Retinal pigment epithelial cell (primary cell): ENCODE results near the gene AUNIP.
A peak's percentile ranks its signal among the peaks of the same experiment; 100 is the strongest.

Experiments used
- DNase-seq: peaks from one replicate; pipeline ENCODE4 v3.0.0-alpha.2; 2010; ENCODE audit warnings: low read depth
- H3K4me3 ChIP-seq: 2 replicates; pipeline ENCODE4 v1.5.1; 2011; ENCODE audit warnings: mild to moderate bottlenecking, low read length, control low read depth, moderate library complexity
- TF ChIP-seq, protein P1 (sequence below): conservative IDR thresholded peaks from 2 replicates; pipeline ENCODE4 v1.5.1; 2011; ENCODE audit warnings: low read depth, low read length, control low read depth, inconsistent platforms

AUNIP gene

GRCh38 chr1:25803368-25803767, 55.9 kb downstream of the AUNIP start:
- no peak overlapping the region for H3K4me3 ChIP-seq
- DNase-seq, result no peak
- TF ChIP-seq, protein P1, sequence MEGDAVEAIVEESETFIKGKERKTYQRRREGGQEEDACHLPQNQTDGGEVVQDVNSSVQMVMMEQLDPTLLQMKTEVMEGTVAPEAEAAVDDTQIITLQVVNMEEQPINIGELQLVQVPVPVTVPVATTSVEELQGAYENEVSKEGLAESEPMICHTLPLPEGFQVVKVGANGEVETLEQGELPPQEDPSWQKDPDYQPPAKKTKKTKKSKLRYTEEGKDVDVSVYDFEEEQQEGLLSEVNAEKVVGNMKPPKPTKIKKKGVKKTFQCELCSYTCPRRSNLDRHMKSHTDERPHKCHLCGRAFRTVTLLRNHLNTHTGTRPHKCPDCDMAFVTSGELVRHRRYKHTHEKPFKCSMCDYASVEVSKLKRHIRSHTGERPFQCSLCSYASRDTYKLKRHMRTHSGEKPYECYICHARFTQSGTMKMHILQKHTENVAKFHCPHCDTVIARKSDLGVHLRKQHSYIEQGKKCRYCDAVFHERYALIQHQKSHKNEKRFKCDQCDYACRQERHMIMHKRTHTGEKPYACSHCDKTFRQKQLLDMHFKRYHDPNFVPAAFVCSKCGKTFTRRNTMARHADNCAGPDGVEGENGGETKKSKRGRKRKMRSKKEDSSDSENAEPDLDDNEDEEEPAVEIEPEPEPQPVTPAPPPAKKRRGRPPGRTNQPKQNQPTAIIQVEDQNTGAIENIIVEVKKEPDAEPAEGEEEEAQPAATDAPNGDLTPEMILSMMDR, result no peak

- no peak for DNase-seq
- TF ChIP-seq, protein P1, result no peak
- no peak overlapping the region for H3K4me3 ChIP-seq
Observed at GRCh38 chr1:25802915-25803314, 56.3 kb downstream of the AUNIP start.

DNA sequence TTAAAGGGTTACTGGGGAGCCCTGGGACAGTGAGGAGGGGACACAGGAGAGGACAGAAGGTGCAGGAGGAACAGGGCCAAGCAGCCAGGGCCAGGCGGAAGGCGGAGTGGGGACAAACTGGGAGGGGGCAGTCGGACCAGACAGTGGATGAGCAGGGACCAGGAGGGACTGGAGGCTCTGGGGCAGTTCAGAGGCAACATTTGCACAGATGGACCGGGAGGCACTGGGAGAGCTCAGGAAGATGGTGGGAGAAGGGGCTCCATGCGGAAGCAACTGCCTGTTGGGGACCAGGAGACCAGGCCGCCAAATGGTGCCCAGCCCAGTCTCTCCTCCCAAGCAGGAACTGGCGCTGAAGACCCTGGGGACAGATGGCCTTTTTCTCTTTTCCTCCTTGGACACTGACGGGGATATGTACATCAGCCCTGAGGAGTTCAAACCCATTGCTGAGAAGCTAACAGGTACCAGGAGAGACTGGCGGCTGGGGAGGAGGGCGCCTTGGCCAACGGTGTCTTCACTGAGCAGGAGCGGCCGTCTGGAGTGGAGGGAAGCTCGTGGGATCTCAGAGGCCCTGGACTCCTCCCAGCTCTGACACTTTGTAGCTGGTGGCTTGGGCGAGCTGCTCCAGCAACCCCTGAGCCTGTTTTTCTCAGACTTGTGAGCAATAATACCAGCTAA, 58.4 kb downstream of the AUNIP start:
- TF ChIP-seq, protein P1, result no peak
- DNase-seq, result no peak

GRCh38 chr1:25799935-25800702, 59.1 kb downstream of the AUNIP start, which contains the start of gene SELENON:
Gene SELENON (plus strand): TSS chr1:25800193. CDS start chr1:25800231, 38 bp downstream.
- TF ChIP-seq, protein P1, result no peak
- no peak for DNase-seq
- H3K4me3 ChIP-seq, result peak within 1 kb of the TSS; percentile 58

More for the DNA sequence above, 58.4 kb downstream of the AUNIP start:
- peak overlapping the region; percentile 58 for H3K4me3 ChIP-seq

- peak overlapping the region; percentile 47 for H3K4me3 ChIP-seq
- TF ChIP-seq, protein P1, result no peak
- no peak for DNase-seq
Observed at GRCh38 chr1:25799352-25799934, 59.8 kb downstream of the AUNIP start.

- TF ChIP-seq, protein P1, result no peak
- DNase-seq, result no peak
- no peak overlapping the region for H3K4me3 ChIP-seq
Observed at GRCh38 chr1:25798666-25799351, 60.4 kb downstream of the AUNIP start.
